MCF 10A (cell line): Measurements from ENCODE around the gene RGS7. TPM values are rescaled to one million over a fixed set of nuclear protein-coding genes. Genes with fewer than 3 reads are reported as not detected.

Experiments
- BruUV-seq: library from RNA; stranded (reverse); fragments of 400-500 nt; replicated peaks from 2 replicates; lab custom pipeline; 2021; lab: Mats Ljungman, UMichigan
- CTCF ChIA-PET: fragments of 300-600 bp; sonication (Branson Sonifier 250); formaldehyde crosslinking; extraction: SDS; loops from one replicate; lab custom pipeline; 2021; ENCODE audit warnings: antibody characterized with exemption, inconsistent platforms; lab: Yijun Ruan, JAX
- POLR2A ChIA-PET: fragments of 300-600, 350-650 bp; sonication (Branson Sonifier 250); formaldehyde crosslinking; extraction: SDS; loops from one replicate; lab custom pipeline; 2020; ENCODE audit warnings: antibody characterized with exemption, inconsistent platforms; lab: Yijun Ruan, JAX
- DNase-seq: peaks from one replicate; pipeline ENCODE4 v3.0.0-alpha.2; 2018; ENCODE audit not compliant: unreplicated experiment
- H3K27ac Mint-ChIP-seq: one replicate; pipeline ENCODE4 v1.8.0; 2022; ENCODE audit warnings: mild to moderate bottlenecking, low read depth, mixed read lengths; ENCODE audit not compliant: unreplicated experiment
- H3K27me3 Mint-ChIP-seq: one replicate; pipeline ENCODE4 v1.8.0; 2022; ENCODE audit warnings: mixed read lengths; ENCODE audit not compliant: insufficient read depth, unreplicated experiment
- H3K36me3 Mint-ChIP-seq: one replicate; pipeline ENCODE4 v1.8.0; 2022; ENCODE audit warnings: mild to moderate bottlenecking, moderate library complexity, mixed read lengths; ENCODE audit not compliant: insufficient read depth, unreplicated experiment
- H3K4me1 Mint-ChIP-seq: one replicate; pipeline ENCODE4 v1.8.0; 2022; ENCODE audit warnings: mixed read lengths; ENCODE audit not compliant: insufficient read depth, unreplicated experiment
- H3K4me3 Mint-ChIP-seq: one replicate; pipeline ENCODE4 v1.8.0; 2022; ENCODE audit warnings: mild to moderate bottlenecking, moderate library complexity, mixed read lengths; ENCODE audit not compliant: unreplicated experiment
- H3K9me3 Mint-ChIP-seq: one replicate; pipeline ENCODE4 v1.8.0; 2022; ENCODE audit warnings: mixed read lengths; ENCODE audit not compliant: unreplicated experiment
- CTCF ChIP-seq: fragments of 200-600 bp; IDR thresholded peaks from one replicate; pipeline ENCODE4 v1.8.0; 2022; ENCODE audit warnings: antibody characterized with exemption, mild to moderate bottlenecking; ENCODE audit not compliant: unreplicated experiment
- intact Hi-C: fragments of 100-400 bp; cut with micrococcal nuclease; formaldehyde crosslinking; loops from 2 replicates; pipeline ENCODE4 v1.14.1; 2022
- total RNA-seq: library from RNA; stranded (reverse); gene quantifications from 2 replicates; pipeline ENCODE4 v1.2.3, GENCODE V29; 2022

The RGS7 gene
- total RNA-seq, 1 experiment from 2014 or later, result 0.42 TPM

DNA sequence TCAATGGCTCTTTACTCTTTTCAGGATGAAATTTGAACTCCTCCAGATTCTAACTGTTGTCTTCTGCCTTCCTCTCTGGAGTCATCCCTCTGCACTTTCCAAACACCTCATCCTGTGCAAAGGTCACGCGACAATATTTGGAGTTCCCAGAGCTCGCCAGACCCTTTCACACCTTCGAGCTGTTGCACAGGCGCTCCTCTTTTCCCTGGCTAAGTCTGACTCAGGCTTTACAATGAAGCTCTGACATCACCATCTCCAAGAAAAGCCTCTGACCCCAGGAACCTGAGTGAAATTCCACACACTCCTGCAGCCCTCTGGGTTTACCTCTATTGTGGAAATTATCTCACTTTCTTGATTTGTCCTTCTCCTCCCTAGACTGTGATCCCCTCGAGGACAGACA lies 270.3 kb downstream of the RGS7 start:
- TF ChIP-seq CTCF, result no peak
- H3K9me3 Mint-ChIP-seq, result no peaks in the 10 kb centered on the region
- intact Hi-C loops, result no loop called here
- no TSS peak for BruUV-seq
- no peaks in the 10 kb centered on the region for H3K4me1 Mint-ChIP-seq
- ChIA-PET POLR2A (no interaction called here), CTCF (interaction anchor here (0.6 to 1.1 kb wide), 2 partner anchors 12 to 191 kb away, joined by 3 read pairs; no protein-coding TSS in a partner anchor)
- no peak for DNase-seq
- H3K27ac Mint-ChIP-seq, result no peak overlapping the region
- H3K27me3 Mint-ChIP-seq, result no peaks in the 10 kb centered on the region
- H3K36me3 Mint-ChIP-seq, result peaks cover 6% of the 10 kb centered on the region
- H3K4me3 Mint-ChIP-seq, result no peak overlapping the region

DNA sequence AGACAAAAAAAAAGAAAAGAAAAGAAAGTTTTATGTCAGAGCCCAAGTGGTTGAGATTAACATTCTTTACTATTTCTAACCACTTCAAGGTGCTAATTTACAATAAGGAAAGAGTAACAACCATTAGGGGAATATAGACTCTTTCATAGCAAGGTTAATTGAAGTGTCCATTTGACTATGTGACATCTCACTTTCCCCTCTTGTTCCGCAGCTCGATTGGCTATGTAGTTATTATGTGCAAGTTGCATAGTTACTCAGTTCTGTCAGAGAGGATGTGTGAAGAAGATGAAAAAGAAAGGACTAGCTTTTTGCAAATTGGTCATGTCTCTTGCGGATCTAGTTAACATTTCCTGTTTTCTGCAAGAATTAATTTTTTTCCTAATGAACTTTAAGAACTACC lies 273.7 kb downstream of the RGS7 start:
- H3K9me3 Mint-ChIP-seq, result no peaks in the 10 kb centered on the region
- no peak for DNase-seq
- TF ChIP-seq CTCF, result no peak
- H3K4me1 Mint-ChIP-seq, result no peaks in the 10 kb centered on the region
- H3K36me3 Mint-ChIP-seq, result peaks cover 12% of the 10 kb centered on the region
- no peak overlapping the region for H3K4me3 Mint-ChIP-seq
- intact Hi-C loops, result no loop called here
- ChIA-PET CTCF (interaction anchor here (0.6 kb wide), 1 partner anchor 268 kb away, joined by 4 read pairs; no protein-coding TSS in a partner anchor), POLR2A (no interaction called here)
- no peak overlapping the region for H3K27ac Mint-ChIP-seq
- no peaks in the 10 kb centered on the region for H3K27me3 Mint-ChIP-seq
- BruUV-seq, result no TSS peak

GRCh38 chr1:241081473-241081872 lies 275.5 kb downstream of the RGS7 start:
- peak; percentile 38 for DNase-seq

DNA sequence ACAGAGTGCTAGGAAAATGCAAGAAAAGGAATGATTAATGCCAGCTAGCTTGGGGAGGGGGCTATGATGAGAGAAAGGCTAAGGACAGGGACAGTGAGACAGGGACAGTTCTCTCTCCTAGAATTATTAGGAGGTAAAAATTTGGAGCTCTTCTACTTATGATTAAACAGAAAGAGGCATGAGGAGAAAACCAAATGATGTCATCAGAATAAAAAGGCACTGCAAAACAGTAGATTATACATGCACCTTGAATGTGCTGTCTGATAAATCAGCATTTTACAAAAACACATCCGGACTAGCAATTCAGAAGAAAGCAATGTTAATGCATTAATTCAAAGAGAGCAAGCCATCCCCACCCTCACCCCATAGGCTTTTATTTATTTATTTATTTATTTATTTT lies 277.5 kb downstream of the RGS7 start:
- no peak for DNase-seq
- Mint-ChIP-seq H3K27ac (no peak overlapping the region), H3K4me3 (no peak overlapping the region), H3K9me3 (no peaks in the 10 kb centered on the region), H3K4me1 (peaks cover 6% of the 10 kb centered on the region), H3K27me3 (no peaks in the 10 kb centered on the region), H3K36me3 (peaks cover 6% of the 10 kb centered on the region)
- POLR2A ChIA-PET, result no interaction called here
- BruUV-seq, result no TSS peak
- intact Hi-C loops, result no loop called here
- CTCF ChIA-PET, result interaction anchor here (0.8 to 1.0 kb wide), 2 partner anchors 43 to 95 kb away, joined by 3 read pairs; no protein-coding TSS in a partner anchor
- TF ChIP-seq CTCF, result no peak

More at GRCh38 chr1:241081473-241081872, 275.5 kb downstream of the RGS7 start:
- TF ChIP-seq CTCF, result no peak
- ChIA-PET CTCF (interaction anchor here (0.6 kb wide), 1 partner anchor 24 kb away, joined by 4 read pairs; no protein-coding TSS in a partner anchor), POLR2A (no interaction called here)
- intact Hi-C loops, result no loop called here
- Mint-ChIP-seq H3K4me1 (peaks cover 6% of the 10 kb centered on the region), H3K9me3 (no peaks in the 10 kb centered on the region), H3K27me3 (no peaks in the 10 kb centered on the region), H3K27ac (no peak overlapping the region), H3K4me3 (no peak overlapping the region), H3K36me3 (peaks cover 7% of the 10 kb centered on the region)
- no TSS peak for BruUV-seq
